HG03469 (cell line): ENCODE results near the gene DIABLO.
"Not testable (repeated sequence)": the region's sequence is repeated elsewhere in the genome, so short reads cannot be mapped to it uniquely, and the experiment has no call there.

Experiments used
- ATAC-seq: cut with Tn5 transposase; IDR thresholded peaks from one replicate; pipeline ENCODE4 v1.9.1; 2021; ENCODE audit warnings: mild to moderate bottlenecking, moderate library complexity, moderate number of reproducible peaks; ENCODE audit not compliant: unreplicated experiment

Gene DIABLO

GRCh38 chr12:122215771-122216170 is 10.1 kb downstream of the DIABLO start:
- ATAC-seq = no peak

- no peak for ATAC-seq
Measured at GRCh38 chr12:122208073-122208820, 17.6 kb downstream of the DIABLO start.

- no peak for ATAC-seq
Measured at GRCh38 chr12:122207391-122207790, 18.5 kb downstream of the DIABLO start.

DNA sequence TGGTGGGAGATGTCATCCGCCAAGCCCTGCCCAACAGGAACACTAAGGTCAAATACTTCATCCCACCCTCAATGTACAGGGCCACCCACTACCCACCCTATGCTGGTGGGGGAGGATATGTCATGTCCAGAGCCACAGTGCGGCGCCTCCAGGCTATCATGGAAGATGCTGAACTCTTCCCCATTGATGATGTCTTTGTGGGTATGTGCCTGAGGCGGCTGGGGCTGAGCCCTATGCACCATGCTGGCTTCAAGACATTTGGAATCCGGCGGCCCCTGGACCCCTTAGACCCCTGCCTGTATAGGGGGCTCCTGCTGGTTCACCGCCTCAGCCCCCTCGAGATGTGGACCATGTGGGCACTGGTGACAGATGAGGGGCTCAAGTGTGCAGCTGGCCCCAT is 18.9 kb downstream of the DIABLO start:
- no peak for ATAC-seq

DNA sequence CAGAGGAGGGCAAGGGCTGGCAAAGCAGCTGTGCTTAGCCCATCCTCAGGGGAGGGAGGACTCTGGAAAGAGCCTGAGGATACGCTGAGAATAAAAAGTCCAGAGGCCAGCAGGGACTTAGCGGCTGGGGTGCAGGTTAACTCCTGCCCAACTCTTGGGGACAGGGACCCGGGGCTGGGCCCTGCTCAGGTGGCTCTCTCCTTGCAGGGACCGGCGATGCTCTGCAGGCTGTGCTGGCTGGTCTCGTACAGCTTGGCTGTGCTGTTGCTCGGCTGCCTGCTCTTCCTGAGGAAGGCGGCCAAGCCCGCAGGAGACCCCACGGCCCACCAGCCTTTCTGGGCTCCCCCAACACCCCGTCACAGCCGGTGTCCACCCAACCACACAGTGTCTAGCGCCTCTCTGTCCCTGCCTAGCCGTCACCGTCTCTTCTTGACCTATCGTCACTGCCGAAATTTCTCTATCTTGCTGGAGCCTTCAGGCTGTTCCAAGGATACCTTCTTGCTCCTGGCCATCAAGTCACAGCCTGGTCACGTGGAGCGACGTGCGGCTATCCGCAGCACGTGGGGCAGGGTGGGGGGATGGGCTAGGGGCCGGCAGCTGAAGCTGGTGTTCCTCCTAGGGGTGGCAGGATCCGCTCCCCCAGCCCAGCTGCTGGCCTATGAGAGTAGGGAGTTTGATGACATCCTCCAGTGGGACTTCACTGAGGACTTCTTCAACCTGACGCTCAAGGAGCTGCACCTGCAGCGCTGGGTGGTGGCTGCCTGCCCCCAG is 19.6 kb downstream of the DIABLO start:
- ATAC-seq = no peak

- no peak for ATAC-seq
Measured at GRCh38 chr12:122205053-122205925, 20.6 kb downstream of the DIABLO start.

DNA sequence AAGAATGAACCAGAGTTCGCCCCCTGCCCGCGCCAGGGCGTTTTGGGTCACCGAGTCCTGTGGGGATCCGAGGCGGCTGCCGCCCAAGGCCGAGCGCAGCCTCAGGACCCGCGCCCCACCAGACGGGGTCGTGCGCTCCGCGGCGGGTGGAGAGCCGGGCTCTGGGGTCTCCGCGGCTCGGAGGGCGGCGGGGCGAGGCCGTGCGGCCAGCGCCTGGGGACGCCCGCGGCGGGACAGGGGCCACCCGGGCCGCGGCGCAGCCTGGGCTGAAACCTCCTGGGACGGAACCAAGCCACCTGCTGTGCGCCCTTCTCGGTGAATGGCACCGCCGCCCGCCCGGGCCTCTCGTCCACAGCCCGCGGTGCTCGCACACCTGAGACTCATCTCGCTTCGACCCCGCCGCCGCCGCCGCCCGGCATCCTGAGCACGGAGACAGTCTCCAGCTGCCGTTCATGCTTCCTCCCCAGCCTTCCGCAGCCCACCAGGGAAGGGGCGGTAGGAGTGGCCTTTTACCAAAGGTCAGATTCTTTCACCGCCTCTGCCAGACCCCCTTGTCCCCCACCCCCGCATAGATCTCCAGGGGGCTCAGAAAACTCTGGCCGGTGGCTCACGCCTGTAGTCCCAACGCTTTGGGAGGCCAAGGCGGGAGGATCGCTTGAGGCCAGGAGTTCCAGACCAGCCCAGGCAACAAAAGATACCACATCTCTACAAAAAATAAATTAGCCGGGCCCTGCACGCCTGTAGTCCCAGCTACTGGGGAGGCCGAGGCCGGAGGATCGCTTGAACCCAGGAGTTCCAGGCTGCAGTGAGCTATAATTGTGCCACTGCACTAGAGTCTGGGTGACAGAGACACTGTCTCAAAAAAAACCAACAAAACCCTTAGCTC is 21.4 kb downstream of the DIABLO start:
- ATAC-seq = no peak

- ATAC-seq = no peak
Measured at GRCh38 chr12:122203301-122204166, 22.3 kb downstream of the DIABLO start, which contains the start of gene B3GNT4. B3GNT4 (plus strand) TSS chr12:122203709; CDS start chr12:122204619, 910 bp downstream.

DNA sequence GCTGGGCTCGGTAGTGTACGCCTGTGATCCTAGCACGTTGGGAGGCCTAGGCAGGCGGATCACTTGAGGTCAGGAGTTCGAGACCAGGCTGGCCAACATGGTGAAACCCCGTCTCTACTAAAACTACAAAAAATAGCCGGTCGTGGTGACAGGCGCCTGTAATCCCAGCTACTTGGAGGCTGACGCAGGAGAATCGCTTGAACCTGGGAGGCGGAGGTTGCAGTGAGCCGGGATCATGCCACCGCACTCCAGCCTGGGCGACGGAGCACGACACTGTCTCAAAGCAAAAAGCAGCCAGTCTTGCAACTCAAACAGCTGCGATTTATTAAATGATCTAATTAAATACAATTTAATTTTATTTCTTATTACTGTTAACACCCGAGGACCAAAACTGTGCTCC is 23.0 kb downstream of the DIABLO start:
- not testable (repeated sequence) for ATAC-seq

- no peak for ATAC-seq
Measured at GRCh38 chr12:122202017-122202416, 23.8 kb downstream of the DIABLO start.

GRCh38 chr12:122201381-122201780 is 24.5 kb downstream of the DIABLO start:
- ATAC-seq = no peak

- ATAC-seq = no peak
Measured at GRCh38 chr12:122200541-122201175, 25.2 kb downstream of the DIABLO start.

GRCh38 chr12:122199484-122200355 is 26.1 kb downstream of the DIABLO start:
- ATAC-seq = no peak

- no peak for ATAC-seq
Measured at GRCh38 chr12:122197612-122197966, 28.3 kb downstream of the DIABLO start.

- no peak for ATAC-seq
Measured at GRCh38 chr12:122195405-122195804, 30.4 kb downstream of the DIABLO start.

DNA sequence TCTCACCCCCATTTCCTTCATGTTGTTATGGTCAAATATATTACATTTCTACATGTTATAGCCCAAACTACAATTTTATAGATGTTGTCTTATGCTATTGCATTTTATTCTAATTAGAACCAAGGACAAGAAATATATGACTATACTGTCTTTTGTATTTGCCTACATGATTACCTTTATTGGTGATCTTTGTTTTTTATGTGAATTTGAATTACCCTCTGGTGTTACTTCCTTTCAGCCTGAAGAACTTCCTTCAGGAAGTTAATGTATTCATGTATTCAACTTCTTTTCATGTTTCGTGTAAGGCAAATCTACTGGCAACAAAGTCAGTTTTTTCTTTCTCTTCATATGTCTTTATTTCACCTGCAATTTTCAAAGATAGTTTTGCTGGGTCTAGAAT is 31.0 kb downstream of the DIABLO start:
- no peak for ATAC-seq

DNA sequence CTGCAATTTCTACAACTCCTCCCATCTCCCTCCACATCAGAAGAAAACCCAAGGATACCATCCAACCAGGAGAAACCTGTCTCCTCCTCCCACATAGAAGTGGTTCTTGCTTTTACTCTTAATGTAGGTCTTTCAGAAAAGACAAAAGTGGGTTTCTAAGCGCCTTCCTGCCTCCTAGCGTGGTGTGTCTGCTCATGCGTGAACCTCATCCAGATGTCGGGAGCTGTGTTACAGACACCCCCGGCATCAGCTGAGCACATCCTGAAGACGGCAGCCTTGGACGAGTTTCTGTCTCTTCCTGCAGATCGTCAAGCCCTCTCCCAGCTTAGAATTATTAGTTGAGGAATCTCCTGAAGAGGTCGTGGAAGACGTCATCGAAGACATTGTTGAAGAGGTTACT is 33.4 kb downstream of the DIABLO start:
- ATAC-seq = no peak
